GM19023 (cell line): Measurements from ENCODE around the gene CDCA7L.
"Not testable (repeated sequence)": the region's sequence is repeated elsewhere in the genome, so short reads cannot be mapped to it uniquely, and the experiment has no call there.

Experiments
- ATAC-seq: cut with Tn5 transposase; IDR thresholded peaks from one replicate; pipeline ENCODE4 v1.9.1; 2021; ENCODE audit warnings: mild to moderate bottlenecking, moderate library complexity; ENCODE audit not compliant: unreplicated experiment

Gene CDCA7L

GRCh38 chr7:21944616-21945453 is 864 bp downstream of the CDCA7L start:
- ATAC-seq = no peak

- no peak for ATAC-seq
These were observed 2.3 kb downstream of the CDCA7L start for GRCh38 chr7:21943436-21943835.

GRCh38 chr7:21942955-21943354 is 2.7 kb downstream of the CDCA7L start:
- no peak for ATAC-seq

- no peak for ATAC-seq
These were observed 4.0 kb downstream of the CDCA7L start for GRCh38 chr7:21941611-21942141.

GRCh38 chr7:21939858-21940372 is 5.8 kb downstream of the CDCA7L start:
- no peak for ATAC-seq

GRCh38 chr7:21939136-21939857 is 6.4 kb downstream of the CDCA7L start:
- ATAC-seq = peak; percentile 78

- ATAC-seq = no peak
These were observed 7.2 kb downstream of the CDCA7L start for GRCh38 chr7:21938463-21938862.

GRCh38 chr7:21934808-21935207 is 10.9 kb downstream of the CDCA7L start:
- no peak for ATAC-seq

GRCh38 chr7:21933293-21933692 is 12.4 kb downstream of the CDCA7L start:
- ATAC-seq = not testable (repeated sequence)

GRCh38 chr7:21927693-21928092 is 18.0 kb downstream of the CDCA7L start:
- no peak for ATAC-seq

GRCh38 chr7:21926448-21926847 is 19.3 kb downstream of the CDCA7L start:
- ATAC-seq = no peak

GRCh38 chr7:21923658-21924057 is 22.0 kb downstream of the CDCA7L start:
- ATAC-seq = no peak

GRCh38 chr7:21922605-21923004 is 23.1 kb downstream of the CDCA7L start:
- no peak for ATAC-seq

- ATAC-seq = no peak
These were observed 24.8 kb downstream of the CDCA7L start for GRCh38 chr7:21920936-21921335.

GRCh38 chr7:21918216-21918615 is 27.5 kb downstream of the CDCA7L start:
- no peak for ATAC-seq

- ATAC-seq = no peak
These were observed 29.1 kb downstream of the CDCA7L start for GRCh38 chr7:21916629-21917028.

GRCh38 chr7:21916176-21916575 is 29.5 kb downstream of the CDCA7L start:
- no peak for ATAC-seq

- ATAC-seq = no peak
These were observed 30.6 kb downstream of the CDCA7L start for GRCh38 chr7:21915140-21915539.

GRCh38 chr7:21914671-21915070 is 31.0 kb downstream of the CDCA7L start:
- ATAC-seq = no peak

GRCh38 chr7:21912931-21913780 is 32.5 kb downstream of the CDCA7L start:
- ATAC-seq = no peak

GRCh38 chr7:21912305-21912704 is 33.4 kb downstream of the CDCA7L start:
- ATAC-seq = no peak
